Activated CD4-positive, CD25-positive, alpha-beta regulatory T cell treated with anti-CD3 and anti-CD28 coated beads, Interleukin-2, amount 50 U/mL, for 16 hours (primary cell): ENCODE measurements around the gene LPAR2.

Experiments used
- DNase-seq: peaks from one replicate; pipeline ENCODE4 v3.0.0-alpha.2; 2020; ENCODE audit warnings: low read depth, low spot score

Gene LPAR2

DNA sequence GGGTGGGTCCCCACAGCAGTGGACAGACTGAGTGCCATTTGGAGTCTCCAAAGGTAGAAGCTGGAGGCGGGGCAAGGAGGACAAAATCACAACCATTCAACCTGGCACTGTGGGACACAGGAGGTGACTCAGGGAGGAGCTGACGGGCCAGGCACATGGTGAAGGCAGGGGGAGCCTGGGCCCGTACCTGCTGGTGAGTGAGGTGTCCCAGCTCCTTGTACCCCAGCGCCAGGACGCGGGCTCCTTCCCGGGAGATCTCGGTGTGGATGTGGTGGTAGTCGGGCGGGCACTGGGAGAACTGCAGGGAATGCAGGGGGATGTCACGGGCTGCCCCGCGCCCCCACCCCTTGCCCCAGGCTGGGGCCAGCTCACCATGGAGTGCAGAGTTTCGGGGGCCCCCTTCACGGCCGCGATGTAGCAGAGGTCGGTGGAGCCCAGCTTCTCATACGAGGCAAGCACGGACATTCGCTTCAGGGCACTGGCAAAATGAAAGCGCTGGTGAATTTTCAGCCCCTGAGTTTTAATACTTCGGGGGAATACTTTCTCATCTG lies 25.7 kb upstream of the LPAR2 start:
- DNase-seq, result no peak

DNA sequence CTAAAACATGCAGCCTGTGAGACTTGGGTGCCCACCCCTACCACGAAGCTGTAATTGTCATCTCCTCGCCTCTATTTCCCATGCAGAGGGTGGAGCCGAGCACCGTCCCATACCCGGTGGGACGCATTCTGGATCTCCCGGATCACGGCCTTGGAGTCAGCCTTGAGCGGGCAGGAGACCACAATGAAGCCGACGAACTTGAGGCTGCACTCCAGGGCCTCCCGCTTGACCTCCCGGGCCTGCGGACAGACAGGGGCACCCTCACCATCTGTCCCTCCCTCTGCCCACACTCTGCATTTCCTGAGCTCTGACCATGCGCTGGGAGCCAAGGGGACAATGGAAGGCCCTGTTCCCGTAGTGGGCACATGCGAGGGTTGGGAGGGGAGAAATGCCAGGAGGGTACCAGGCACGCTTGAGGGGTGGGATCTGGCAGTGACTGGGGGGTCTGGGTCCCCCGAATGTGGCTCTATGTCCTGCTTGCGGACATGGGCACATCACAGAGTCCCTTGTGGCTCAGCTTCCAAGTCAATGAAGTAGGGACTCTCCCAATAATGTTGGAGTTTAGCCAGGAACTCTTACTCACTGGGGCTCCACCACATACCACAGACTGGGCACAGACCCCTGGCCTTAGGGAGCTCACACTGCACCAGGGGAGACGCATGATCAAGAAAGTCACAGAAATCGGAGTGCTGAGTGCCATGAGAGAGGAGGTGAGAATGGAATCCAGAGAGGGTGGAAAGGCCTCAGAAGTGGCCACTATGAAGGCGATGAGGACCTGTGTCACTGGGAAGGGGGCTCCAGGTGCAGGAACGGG lies 24.7 kb upstream of the LPAR2 start:
- no peak for DNase-seq

- no peak for DNase-seq
These were observed 23.1 kb upstream of the LPAR2 start for GRCh38 chr19:19651076-19651475.

- no peak for DNase-seq
These were observed 22.3 kb upstream of the LPAR2 start for GRCh38 chr19:19650331-19650730.

DNA sequence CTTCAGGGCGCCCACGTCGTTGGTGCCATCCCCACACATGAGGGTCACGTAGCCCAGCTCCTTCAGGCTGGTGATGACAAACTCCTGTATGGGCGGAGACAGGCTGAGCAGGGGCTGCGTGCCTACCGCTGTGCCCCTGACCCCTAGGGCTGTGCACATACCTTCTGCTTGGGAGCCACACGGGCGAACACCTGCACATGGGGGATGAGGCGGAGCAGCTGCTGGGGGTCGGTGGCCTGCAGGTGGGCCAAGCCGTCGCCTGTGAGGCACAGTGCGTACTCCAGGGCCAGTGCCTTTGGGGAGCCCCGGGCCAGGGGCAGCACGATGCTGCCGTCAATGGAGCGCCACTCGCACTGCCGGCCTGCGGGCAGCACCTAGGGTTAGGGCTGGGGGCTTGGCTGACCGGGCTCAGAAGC lies 21.6 kb upstream of the LPAR2 start:
- no peak for DNase-seq

GRCh38 chr19:19649155-19649554 lies 21.1 kb upstream of the LPAR2 start:
- no peak for DNase-seq

- DNase-seq, result no peak
These were observed 19.2 kb upstream of the LPAR2 start for GRCh38 chr19:19647037-19647835.

- DNase-seq, result no peak
These were observed 17.3 kb upstream of the LPAR2 start for GRCh38 chr19:19645233-19645870.

DNA sequence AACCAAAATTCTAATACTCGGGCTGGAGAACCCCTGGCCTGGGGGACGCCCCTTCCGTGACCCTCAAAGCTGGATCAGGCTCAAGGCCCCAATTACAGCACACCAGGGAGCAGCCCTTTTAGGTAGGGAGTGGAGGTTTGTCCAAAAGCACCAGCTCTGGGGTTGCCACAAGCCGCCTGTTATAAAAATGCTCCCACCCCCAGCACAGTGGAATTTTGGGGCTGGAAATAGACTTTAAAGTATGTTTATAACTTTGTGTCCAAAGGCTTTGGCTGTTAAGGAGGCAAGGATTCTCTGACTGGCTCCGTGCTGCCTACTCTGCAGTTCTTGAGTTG lies 16.0 kb upstream of the LPAR2 start:
- DNase-seq, result no peak

DNA sequence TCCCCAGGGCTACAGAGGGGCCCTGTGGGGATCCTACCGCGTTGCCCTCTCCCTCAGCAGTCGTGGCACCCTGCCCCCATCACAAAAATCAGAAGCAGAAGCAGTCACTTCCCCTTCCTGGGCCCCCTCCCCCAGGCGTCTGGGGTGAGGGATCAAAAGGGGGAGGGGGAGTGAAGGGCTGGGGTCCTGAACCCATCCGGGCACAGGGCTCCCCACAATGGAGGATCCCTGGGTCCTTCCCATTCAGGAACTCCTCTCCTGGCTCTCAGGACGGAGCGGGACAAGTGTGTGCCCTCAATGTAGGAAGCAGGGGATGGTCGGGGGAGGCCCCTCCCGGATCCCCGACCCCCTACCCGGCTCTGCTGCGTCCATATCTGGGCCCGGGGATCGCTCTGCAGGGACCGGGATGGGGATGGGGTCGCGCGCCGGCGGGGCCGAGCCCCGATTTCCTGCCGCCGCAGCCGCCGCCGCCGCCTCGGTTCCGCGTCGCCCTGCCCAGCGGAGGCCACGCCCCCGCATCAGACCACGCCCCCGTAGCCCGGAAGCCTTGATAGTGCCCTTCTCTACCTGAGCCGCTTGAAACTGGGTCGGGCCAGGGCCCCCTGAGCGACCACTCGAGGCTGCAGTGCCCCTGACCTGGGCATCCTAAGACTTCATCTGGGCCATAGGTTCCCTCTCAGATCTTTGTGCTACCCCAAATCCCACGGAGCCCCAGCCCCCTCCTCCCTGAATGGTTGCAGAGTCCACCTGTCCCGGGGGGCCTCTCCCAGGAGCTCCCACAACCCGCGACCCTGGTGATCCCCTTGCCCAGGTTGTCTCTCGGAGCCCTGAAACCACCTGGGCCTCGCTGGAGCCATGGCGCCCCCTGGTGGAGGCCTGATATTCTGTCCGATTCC lies 15.4 kb upstream of the LPAR2 start, which contains the start of gene GMIP:
TSS of gene GMIP (minus strand) at position 500 of the 896 bp plus-strand sequence. CDS start at position 372, 128 bp downstream.
- DNase-seq, result peak; percentile 69

- DNase-seq, result no peak
These were observed 14.6 kb upstream of the LPAR2 start for GRCh38 chr19:19642506-19643157.

DNA sequence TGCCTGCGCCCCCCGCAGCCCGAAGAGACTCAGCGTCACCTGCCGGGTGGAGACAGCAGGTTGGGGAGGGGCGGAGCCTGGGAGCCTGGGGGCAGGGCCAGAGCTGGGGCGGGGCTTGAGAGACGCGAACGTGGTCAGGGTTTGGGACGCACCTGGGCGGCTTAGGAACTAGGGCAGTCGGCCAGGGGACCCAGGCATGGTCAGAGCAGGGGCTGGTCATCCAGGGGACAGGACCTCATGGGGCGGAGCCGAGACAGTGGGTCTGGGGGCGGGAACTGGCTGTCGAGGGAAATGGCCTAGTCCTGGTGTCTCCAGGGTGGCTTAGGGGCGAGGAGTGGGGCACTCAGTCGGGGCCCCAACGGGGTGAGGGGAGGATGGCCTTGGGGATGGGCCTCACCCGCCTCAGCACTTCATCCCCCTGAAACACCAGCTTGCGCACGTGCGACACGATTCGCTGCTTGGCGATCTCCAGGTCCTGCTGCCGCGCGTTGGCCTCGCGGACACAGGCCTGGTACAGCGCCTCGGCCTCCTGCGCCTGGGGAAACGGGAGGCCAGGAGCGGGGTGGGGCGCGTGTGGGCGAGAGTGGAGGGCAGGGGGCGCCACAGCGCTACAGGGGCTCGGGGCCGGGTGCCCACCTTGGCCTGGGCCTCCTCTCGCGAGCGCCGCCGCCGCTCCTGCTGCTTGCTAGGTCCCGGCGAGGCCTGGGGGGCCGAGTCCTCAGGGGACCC lies 9.7 kb upstream of the LPAR2 start:
- no peak for DNase-seq

DNA sequence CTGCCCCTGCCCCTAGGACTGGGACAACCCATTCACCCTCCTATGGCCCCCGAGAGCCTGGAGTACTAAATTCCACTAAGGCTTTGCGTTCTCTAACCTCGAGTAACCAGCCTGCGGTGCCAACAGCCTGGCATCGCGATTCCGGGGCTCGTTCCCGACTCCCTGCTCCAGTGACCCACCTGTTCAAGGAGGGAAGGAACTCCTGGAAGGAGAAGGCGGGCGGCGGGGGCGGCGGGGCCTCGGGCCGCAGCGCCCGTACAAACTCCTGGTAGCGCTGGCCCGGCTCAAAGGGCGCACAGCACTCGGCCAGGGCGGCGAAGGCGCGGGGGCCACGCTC lies 9.1 kb upstream of the LPAR2 start:
- no peak for DNase-seq

GRCh38 chr19:19636573-19637185 lies 8.7 kb upstream of the LPAR2 start:
- DNase-seq, result no peak

GRCh38 chr19:19635313-19635702 lies 7.3 kb upstream of the LPAR2 start:
- no peak for DNase-seq

- no peak for DNase-seq
These were observed 6.7 kb upstream of the LPAR2 start for GRCh38 chr19:19634516-19635312.

GRCh38 chr19:19633711-19634515 lies 5.9 kb upstream of the LPAR2 start:
- no peak for DNase-seq

GRCh38 chr19:19632661-19633060 lies 4.6 kb upstream of the LPAR2 start:
- DNase-seq, result no peak
